ENCODE data around the gene EID1. TPM values are rescaled to one million over a fixed set of nuclear protein-coding genes. Genes with fewer than 3 reads are reported as not detected.
A peak's percentile ranks its signal among the peaks of the same experiment; 100 is the strongest.

EID1 gene
- total RNA-seq, 2 donors from 2014 or later: 46.6 to 73.2 TPM

DNA sequence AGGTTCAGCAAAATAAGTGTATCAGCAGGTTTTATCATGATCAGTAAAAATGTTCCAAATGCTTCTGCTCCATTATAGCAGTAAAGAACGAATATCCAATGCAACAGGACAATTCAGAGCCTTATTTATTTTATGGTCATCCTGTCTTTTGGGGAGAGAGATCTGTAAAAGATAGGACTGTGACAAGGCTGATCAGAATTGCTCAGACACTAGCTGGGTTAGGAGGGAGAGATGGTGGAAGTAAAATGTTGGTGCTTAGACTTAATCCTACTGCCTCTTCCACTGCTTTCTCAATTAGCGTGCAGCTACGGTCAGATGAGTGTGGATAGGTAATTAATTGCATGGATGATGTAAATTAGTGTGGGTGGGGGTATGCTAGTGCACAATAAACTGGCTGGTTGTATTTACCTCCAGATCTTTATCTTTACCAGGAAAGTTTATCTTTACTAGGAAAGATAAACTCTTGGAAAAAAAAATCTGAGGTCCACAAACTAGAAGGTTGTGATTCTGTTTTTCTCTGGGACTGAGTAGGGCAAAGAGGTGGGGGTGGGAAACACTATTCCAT, 2.2 kb downstream of the EID1 start:
- Mint-ChIP-seq H3K9me3 (no peaks in the 10 kb centered on the region), H3K27me3 (peaks cover 5 to 7% of the 10 kb centered on the region in 2 donors), H3K36me3 (peaks cover 11% of the 10 kb centered on the region), H3K4me3 (peak overlapping the region; percentile 100), H3K27ac (no peak overlapping the region), H3K4me1 (ENCODE audit: low read depth in 2 of 2) (peaks cover 21 to 23% of the 10 kb centered on the region in 2 donors)
- ATAC-seq (no peak), DNase-seq (ENCODE audit: low spot score) (no peak)

DNA sequence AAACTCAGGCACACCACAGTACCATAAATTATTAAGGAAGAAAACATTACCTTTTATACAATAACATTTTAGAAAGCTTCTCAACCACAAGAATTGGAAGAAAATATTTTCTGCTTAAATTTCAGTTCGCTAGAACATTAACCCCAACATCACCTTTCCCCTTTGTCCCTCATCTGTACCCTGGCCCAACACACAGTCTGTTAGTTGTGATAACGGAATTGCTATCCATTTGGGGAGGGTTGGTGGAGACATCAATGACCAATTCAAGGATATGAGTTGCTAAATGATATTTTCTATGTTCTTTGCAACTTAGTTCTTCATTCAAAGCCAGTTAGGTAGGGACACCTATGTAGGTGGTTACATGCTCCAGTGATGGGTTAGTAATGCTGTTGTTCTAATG, 5.8 kb downstream of the EID1 start:
- H3K36me3 Mint-ChIP-seq: peaks cover 1% of the 10 kb centered on the region
- peaks cover 8 to 9% of the 10 kb centered on the region in 2 donors for H3K4me1 Mint-ChIP-seq (ENCODE audit: low read depth in 2 of 2)
- H3K27me3 Mint-ChIP-seq: peaks cover 7 to 9% of the 10 kb centered on the region in 2 donors
- H3K4me3 Mint-ChIP-seq: no peak overlapping the region
- H3K9me3 Mint-ChIP-seq: no peaks in the 10 kb centered on the region
- DNase-seq (ENCODE audit: low spot score) (no peak), ATAC-seq (no peak)
- no peak overlapping the region for H3K27ac Mint-ChIP-seq

DNA sequence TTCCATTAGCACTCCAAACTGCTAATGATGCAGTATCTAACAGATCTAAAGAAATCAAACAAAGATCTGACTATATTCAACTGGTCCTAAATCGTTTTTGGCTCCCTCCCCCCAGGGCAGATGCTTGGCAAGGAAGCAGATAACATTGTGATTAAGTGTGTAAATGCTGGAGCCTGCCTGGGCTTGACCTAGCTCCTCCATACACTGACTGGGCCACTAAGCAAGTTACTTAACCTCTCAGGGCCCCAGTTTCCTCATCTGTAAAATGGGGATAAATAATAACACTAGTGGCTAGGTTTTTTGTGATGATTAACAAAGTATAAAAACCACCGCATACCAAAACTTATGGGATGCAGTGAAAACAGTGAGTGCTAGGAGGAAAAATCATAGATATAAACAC, 9.2 kb downstream of the EID1 start:
- H3K9me3 Mint-ChIP-seq: no peaks in the 10 kb centered on the region
- H3K36me3 Mint-ChIP-seq: no peaks in the 10 kb centered on the region
- no peak overlapping the region for H3K4me3 Mint-ChIP-seq
- ATAC-seq: no peak
- no peak overlapping the region for H3K27ac Mint-ChIP-seq
- peaks cover 7 to 9% of the 10 kb centered on the region in 2 donors for H3K27me3 Mint-ChIP-seq
- DNase-seq (ENCODE audit: low spot score): no peak
- H3K4me1 Mint-ChIP-seq (ENCODE audit: low read depth in 2 of 2): no peaks in the 10 kb centered on the region

DNA sequence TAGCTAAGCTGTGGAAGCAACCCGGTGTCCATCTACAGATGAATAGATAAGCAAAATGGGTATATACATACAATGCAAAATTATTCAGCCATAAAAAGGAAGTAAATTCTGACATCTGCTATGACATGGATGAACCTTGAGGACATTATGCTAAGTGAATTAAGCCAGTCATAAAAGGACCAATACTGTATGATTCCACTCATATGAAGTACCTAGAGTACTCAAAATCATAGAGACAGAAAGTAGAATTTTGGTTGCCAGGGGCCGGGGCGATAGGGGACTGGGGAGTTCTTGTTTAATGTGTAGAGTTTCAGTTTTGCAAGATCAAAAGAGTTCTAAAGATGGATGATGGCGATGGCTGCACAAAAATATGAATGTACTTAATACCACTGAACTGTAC, 10.3 kb downstream of the EID1 start:
- no peak overlapping the region for H3K4me3 Mint-ChIP-seq
- H3K27ac Mint-ChIP-seq: no peak overlapping the region
- peaks cover 11 to 12% of the 10 kb centered on the region in 2 donors for H3K27me3 Mint-ChIP-seq
- H3K4me1 Mint-ChIP-seq (ENCODE audit: low read depth in 2 of 2): no peaks in the 10 kb centered on the region
- DNase-seq (ENCODE audit: low spot score) (no peak), ATAC-seq (peak in 1 of 2 donors; percentile 80)
- H3K36me3 Mint-ChIP-seq: no peaks in the 10 kb centered on the region
- H3K9me3 Mint-ChIP-seq: no peaks in the 10 kb centered on the region

DNA sequence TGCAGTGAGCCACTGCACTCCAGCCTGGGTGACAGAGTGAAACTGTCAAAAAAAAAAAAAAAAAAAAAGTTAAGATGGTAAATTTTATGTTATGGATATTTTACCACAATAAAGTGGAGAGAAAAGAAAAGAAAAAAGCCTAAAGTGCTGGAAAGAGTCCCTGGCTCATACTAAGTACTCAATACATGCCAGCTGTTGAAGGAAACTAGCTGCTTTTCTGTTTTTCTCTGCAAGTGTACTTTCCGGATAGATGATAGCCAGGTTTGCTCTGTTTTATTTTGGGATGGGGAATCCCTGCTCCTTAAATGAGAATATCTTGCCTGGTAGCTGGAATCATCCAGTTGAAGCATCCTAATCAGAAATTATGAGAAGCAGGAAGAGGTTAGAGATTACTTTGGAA, 10.9 kb downstream of the EID1 start:
- DNase-seq (ENCODE audit: low spot score): no peak
- Mint-ChIP-seq H3K9me3 (no peaks in the 10 kb centered on the region), H3K27ac (no peak overlapping the region), H3K36me3 (no peaks in the 10 kb centered on the region), H3K4me1 (ENCODE audit: low read depth in 2 of 2) (no peaks in the 10 kb centered on the region), H3K4me3 (no peak overlapping the region), H3K27me3 (peaks cover 11 to 17% of the 10 kb centered on the region in 2 donors)
- no peak for ATAC-seq

DNA sequence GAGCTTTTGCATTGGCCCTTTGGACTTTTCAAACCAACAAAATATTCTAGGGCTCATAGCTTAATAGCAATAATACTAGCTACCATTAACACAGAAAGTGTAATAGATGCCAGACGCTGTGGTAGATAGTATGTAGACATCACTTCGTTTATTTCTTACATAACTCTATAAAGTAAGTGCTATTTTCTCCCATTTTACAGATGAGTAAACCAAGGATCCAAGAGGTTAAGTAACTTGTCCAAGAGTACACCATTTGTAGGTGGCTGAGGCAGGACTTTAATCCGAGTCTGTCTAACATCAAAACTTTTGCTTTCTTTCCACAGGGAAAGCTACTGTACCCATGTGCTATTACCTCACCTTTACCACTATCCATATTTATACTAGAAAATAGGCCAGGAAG, 12.0 kb downstream of the EID1 start:
- Mint-ChIP-seq H3K4me3 (no peak overlapping the region), H3K27me3 (peaks cover 13 to 15% of the 10 kb centered on the region in 2 donors), H3K36me3 (no peaks in the 10 kb centered on the region), H3K9me3 (no peaks in the 10 kb centered on the region), H3K27ac (no peak overlapping the region), H3K4me1 (ENCODE audit: low read depth in 2 of 2) (no peaks in the 10 kb centered on the region)
- no peak for ATAC-seq
- DNase-seq (ENCODE audit: low spot score): no peak

DNA sequence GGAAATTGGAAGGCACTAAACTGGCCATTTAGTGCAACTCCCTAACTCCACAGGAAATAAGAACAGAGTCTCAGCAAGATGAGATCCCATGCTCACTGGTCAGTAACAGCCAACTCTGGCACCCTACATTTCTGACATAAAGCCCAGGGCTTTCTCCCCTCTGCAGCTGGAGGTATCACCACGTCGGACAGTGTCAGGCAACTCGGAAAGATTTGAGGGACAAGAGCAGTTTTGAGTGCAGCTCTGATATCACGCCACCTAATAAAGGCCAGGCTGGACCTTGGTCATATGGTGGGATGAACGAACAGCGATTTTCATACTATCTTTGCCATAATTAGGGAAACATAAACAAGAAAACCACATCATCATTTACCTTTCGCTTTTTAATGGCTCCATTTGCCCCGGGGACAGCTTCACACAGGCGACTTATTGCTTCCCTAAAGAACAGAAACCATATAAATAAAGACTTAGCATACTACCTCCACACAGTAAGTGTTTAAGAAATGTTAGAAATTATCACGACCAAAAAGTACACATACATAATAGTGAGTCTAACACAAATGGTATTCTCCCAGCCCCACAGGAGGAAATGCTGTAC, 12.5 kb downstream of the EID1 start:
- no peak for DNase-seq (ENCODE audit: low spot score)
- Mint-ChIP-seq H3K36me3 (no peaks in the 10 kb centered on the region), H3K27ac (no peak overlapping the region), H3K4me3 (no peak overlapping the region), H3K9me3 (no peaks in the 10 kb centered on the region), H3K27me3 (peaks cover 15 to 17% of the 10 kb centered on the region in 2 donors), H3K4me1 (ENCODE audit: low read depth in 2 of 2) (no peaks in the 10 kb centered on the region)
- no peak for ATAC-seq

DNA sequence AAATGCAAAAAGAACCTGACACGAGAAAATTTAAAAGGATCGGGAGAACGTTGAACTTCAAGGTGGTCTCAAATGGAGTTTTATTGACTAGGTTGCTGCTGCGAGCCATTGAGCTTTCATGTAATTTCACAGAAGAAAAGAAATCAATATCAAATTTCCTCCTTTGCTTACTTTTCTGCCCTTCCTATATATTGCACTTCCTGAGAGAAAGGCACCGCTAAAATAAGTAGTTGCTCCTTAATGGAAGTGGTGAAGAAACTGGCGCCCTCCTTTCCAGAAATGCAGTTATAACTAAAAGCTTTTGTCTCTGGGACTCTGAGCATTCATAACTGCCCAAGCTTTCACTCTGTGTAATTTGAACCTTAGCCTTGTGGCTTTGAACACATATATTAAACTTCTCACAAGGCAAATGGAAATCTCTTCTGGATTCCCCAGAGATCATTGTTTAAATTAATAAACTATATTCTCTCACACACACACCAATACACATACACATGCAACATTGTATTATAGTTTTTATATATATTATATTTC, 13.4 kb downstream of the EID1 start:
- Mint-ChIP-seq H3K4me1 (ENCODE audit: low read depth in 2 of 2) (no peaks in the 10 kb centered on the region), H3K9me3 (no peaks in the 10 kb centered on the region), H3K27me3 (peaks cover 15 to 18% of the 10 kb centered on the region in 2 donors), H3K36me3 (no peaks in the 10 kb centered on the region), H3K4me3 (no peak overlapping the region), H3K27ac (no peak overlapping the region)
- no peak for DNase-seq (ENCODE audit: low spot score)
- no peak for ATAC-seq

DNA sequence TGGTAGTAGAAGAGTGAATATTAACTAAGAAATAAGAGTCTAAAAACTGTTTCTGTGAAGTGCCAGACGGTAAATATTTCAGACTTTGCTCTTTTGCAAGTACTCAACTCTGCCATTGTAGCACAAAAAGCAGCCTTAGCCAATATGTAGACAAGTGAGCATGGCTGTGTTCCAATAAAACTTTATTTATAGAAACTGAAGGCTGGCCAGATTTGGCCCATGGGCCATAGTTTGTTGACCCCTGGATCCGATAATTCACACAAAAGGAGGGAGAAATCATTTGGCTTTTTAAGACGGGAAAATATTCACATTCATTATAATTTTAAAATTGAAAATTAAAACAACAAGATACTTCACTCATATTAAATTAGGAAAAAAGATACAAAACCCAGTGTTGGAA, 15.4 kb downstream of the EID1 start:
- DNase-seq (ENCODE audit: low spot score) (no peak), ATAC-seq (no peak)
- H3K27ac Mint-ChIP-seq: no peak overlapping the region
- H3K4me3 Mint-ChIP-seq: no peak overlapping the region
- H3K27me3 Mint-ChIP-seq: peaks cover 32 to 33% of the 10 kb centered on the region in 2 donors
- no peaks in the 10 kb centered on the region for H3K9me3 Mint-ChIP-seq
- H3K4me1 Mint-ChIP-seq (ENCODE audit: low read depth in 2 of 2): no peaks in the 10 kb centered on the region
- H3K36me3 Mint-ChIP-seq: no peaks in the 10 kb centered on the region

DNA sequence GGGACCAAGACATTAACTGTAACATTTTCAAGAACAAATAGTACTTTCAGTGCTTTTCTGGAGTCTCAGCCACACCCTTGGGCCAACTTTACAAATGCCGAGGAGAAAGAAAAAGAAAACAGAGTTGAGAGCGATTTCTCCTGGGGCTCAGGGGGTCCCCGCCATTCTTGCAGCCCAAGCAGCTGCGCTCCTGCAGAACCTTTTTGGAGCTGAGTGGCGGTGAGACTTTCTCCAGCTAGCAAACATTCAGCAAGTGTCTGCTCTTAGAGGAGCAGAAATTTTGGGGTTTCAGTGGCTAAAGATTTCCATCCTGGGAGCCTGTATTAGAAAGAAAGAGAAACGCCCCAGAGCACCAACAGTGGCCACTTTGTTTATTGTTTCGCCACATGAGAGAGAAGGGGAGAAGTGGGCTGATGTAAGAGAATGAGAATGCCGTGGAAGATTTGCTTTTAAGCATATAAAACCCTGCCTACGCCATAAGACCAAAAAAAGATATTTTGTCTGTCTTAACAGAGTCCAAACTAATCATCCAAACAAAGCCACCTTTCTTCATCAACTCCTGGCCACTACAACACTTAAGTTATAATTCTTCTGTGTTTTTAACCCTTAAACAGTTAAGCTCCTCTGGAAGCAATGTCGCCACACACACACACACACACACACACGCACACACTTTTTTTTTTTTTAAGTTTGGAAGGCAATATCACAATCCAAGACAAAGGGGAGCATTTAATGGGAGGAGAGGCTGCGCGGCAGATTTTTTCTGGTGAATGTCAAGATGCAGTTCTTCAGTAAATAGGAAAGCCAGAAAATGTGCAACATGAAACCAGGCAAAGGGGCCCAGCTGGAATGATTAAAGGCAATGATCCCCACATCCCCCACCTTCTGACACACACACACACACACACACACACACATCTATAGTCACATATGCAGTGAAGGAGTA, 19.2 kb downstream of the EID1 start:
- Mint-ChIP-seq H3K4me1 (ENCODE audit: low read depth in 2 of 2) (no peaks in the 10 kb centered on the region), H3K4me3 (no peak overlapping the region), H3K27me3 (peaks cover 34% of the 10 kb centered on the region in 2 donors), H3K9me3 (no peaks in the 10 kb centered on the region), H3K36me3 (no peaks in the 10 kb centered on the region), H3K27ac (no peak overlapping the region)
- ATAC-seq (no peak), DNase-seq (ENCODE audit: low spot score) (no peak)

DNA sequence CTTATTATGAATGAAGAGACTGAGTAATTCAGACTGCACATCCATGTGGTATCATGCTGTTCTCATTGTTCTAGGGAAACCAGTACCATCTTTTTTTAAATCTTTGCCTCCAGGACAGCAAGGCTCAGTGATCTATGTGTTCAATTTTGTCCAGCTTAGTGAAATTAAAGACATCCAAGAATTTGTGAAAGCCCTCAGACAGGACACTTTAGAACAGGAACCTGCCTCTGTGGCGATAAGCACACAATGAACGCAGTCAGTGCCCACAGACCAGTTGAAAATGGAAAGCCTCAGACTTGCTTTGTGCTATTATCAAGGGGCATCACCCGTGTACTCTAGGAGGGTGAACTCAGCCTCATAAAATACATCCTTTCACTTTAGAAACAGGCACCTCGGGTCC, 20.1 kb downstream of the EID1 start:
- no peak overlapping the region for H3K27ac Mint-ChIP-seq
- H3K27me3 Mint-ChIP-seq: peaks cover 30 to 33% of the 10 kb centered on the region in 2 donors
- no peak for ATAC-seq
- no peaks in the 10 kb centered on the region for H3K36me3 Mint-ChIP-seq
- H3K4me3 Mint-ChIP-seq: no peak overlapping the region
- H3K4me1 Mint-ChIP-seq (ENCODE audit: low read depth in 2 of 2): no peaks in the 10 kb centered on the region
- DNase-seq (ENCODE audit: low spot score): no peak
- no peaks in the 10 kb centered on the region for H3K9me3 Mint-ChIP-seq

DNA sequence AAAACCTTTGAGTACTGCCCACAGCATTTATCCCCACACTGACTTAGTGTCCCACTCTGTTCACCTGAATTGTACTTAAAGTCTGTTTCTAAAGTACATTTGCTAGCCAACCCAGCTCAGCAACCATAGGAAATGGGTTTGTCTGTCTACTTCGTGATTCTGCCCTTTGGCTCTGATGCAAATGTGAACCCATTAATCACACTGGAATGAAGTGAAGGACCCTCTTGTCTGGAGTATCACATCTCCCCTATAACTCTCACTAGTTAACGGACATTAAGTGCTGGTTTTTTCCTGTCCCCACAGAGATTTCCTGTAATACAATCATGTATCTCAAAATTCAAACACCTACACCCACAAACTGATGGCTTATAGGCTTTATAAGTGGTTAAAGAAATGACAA, 20.5 kb downstream of the EID1 start:
- ATAC-seq (no peak), DNase-seq (ENCODE audit: low spot score) (no peak)
- H3K4me1 Mint-ChIP-seq (ENCODE audit: low read depth in 2 of 2): no peaks in the 10 kb centered on the region
- H3K36me3 Mint-ChIP-seq: no peaks in the 10 kb centered on the region
- peaks cover 26 to 29% of the 10 kb centered on the region in 2 donors for H3K27me3 Mint-ChIP-seq
- no peak overlapping the region for H3K27ac Mint-ChIP-seq
- no peak overlapping the region for H3K4me3 Mint-ChIP-seq
- no peaks in the 10 kb centered on the region for H3K9me3 Mint-ChIP-seq

DNA sequence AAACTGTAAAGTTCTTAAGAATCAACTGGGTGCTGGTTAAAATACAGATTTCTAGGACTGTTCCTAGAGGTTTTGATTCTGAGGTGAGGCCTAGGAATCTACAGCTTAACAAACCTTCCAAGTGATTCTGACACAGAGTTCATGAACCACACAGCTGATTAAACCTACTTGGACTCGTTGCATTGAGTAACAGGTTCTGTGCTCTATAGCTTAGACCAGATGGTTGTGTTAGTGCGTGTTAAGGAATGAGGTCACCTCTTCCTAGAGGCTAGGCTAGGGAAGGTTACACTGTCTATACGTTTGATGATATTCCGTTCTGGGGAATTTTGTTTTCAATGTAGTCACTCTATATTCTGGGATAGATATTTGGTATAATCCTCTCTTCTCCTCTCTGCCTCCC, 21.9 kb downstream of the EID1 start:
- ATAC-seq (no peak), DNase-seq (ENCODE audit: low spot score) (no peak)
- no peak overlapping the region for H3K4me3 Mint-ChIP-seq
- no peaks in the 10 kb centered on the region for H3K36me3 Mint-ChIP-seq
- H3K9me3 Mint-ChIP-seq: no peaks in the 10 kb centered on the region
- H3K27me3 Mint-ChIP-seq: peaks cover 23 to 24% of the 10 kb centered on the region in 2 donors
- H3K4me1 Mint-ChIP-seq (ENCODE audit: low read depth in 2 of 2): no peaks in the 10 kb centered on the region
- no peak overlapping the region for H3K27ac Mint-ChIP-seq

DNA sequence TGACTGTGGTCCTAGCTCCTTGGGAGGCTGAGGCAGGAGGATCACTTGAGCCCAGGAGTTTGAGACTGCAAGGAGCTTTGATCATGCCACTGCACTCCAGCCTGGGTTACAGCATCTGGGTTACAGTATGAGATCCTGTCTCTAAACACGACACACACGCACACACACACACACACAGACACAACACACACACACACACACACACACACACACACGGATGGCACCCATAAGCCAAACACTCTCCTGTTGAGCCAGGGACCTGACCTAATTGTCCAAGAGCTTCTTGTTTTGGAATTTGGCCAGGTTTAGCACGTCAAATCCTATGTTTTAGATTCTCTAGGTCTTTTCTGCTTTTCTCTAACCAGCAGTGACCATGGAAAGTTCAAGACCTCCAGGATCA, 26.8 kb downstream of the EID1 start:
- H3K36me3 Mint-ChIP-seq: no peaks in the 10 kb centered on the region
- ATAC-seq: no peak
- no peaks in the 10 kb centered on the region for H3K9me3 Mint-ChIP-seq
- H3K4me1 Mint-ChIP-seq (ENCODE audit: low read depth in 2 of 2): no peaks in the 10 kb centered on the region
- H3K4me3 Mint-ChIP-seq: no peak overlapping the region
- peaks cover 6 to 15% of the 10 kb centered on the region in 2 donors for H3K27me3 Mint-ChIP-seq
- no peak overlapping the region for H3K27ac Mint-ChIP-seq
- no peak for DNase-seq (ENCODE audit: low spot score)

Measured in natural killer cell treated with Interleukin-12 subunit alpha and Interleukin-12 subunit beta and Interleukin-15 and Interleukin-18, amount 100 ng/mL, for 72 hours (primary cell).